Muscle layer of colon (tissue), 2 donors: ENCODE data around the gene VDR.

ENCODE experiments used
- H3K27ac ChIP-seq: one replicate; pipeline ENCODE4 v1.7.0; 2013; ENCODE audit warnings: low read depth, mild to moderate bottlenecking, low read length, moderate library complexity
- H3K27me3 ChIP-seq, 2 donors: one replicate each; pipeline ENCODE4 v1.7.0; 2013; ENCODE audit warnings: low read length in 2 of 2, mild to moderate bottlenecking in 2 of 2; ENCODE audit not compliant: insufficient read depth in 2 of 2, control insufficient read depth in 1 of 2
- H3K36me3 ChIP-seq: one replicate; pipeline ENCODE4 v1.7.0; 2013; ENCODE audit warnings: mild to moderate bottlenecking, low read length; ENCODE audit not compliant: insufficient read depth
- H3K4me1 ChIP-seq: one replicate; pipeline ENCODE4 v1.7.0; 2013; ENCODE audit warnings: mild to moderate bottlenecking, low read length; ENCODE audit not compliant: insufficient read depth
- H3K4me3 ChIP-seq, 2 donors: one replicate each; pipeline ENCODE4 v1.7.0; 2013; ENCODE audit warnings: low read length in 2 of 2, low read depth in 1 of 2, mild to moderate bottlenecking in 1 of 2, moderate library complexity in 1 of 2
- H3K9ac ChIP-seq: one replicate; pipeline ENCODE4 v1.7.0; 2013; ENCODE audit warnings: low read length
- H3K9me3 ChIP-seq: one replicate; pipeline ENCODE4 v1.7.0; 2013; ENCODE audit warnings: mild to moderate bottlenecking, low read length
- donor health status: abdominal sarcoma.
- donor health status: Adenocarcinoma of cecum.

VDR gene

DNA sequence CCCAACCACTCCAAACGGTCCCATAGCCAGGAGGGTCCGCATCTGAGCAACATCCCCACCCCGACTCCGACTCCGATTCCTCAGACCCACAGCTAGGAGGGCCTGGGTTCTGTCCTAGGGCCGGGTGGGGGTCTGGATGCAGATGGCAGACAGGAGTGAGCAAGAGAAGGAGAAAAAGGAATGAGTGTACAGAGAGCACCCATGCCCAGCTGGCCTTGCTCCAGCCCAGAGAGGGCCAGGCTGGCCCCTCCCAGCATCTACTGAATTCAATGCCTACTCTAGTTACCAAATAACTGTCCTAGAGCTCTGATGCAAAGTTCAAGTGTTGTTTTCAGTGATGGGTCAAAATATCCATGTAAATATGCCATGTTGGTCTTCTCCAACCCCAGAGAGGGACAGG lies 40.8 kb downstream of the VDR start:
- Histone ChIP-seq H3K4me3 (no peak overlapping the region), H3K9me3 (no peaks in the 10 kb centered on the region), H3K27me3 (no peaks in the 10 kb centered on the region), H3K4me1 (no peaks in the 10 kb centered on the region), H3K9ac (no peak overlapping the region), H3K36me3 (no peaks in the 10 kb centered on the region), H3K27ac (no peak overlapping the region)

DNA sequence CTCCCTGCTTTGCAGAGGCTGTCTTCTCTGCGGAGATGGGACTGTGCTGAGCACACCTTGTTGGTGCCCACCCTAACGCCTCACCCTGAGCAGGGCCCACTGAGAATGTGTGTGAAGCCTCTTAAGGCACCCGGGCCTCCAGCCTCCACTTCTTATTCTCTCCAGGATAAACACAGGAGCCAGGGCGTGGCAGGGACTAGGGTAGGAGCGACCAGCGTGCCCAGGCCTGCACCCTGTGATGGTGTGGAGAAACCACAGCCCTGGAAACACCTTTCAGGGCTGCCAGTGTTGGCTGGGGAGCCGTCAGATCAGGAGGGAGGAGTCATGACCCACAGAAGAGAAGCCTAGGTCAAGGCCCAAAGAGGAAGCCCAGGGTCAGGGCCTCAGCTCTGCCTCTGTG lies 41.3 kb downstream of the VDR start:
- H3K27ac ChIP-seq = no peak overlapping the region
- no peaks in the 10 kb centered on the region for H3K36me3 ChIP-seq
- H3K9me3 ChIP-seq = no peaks in the 10 kb centered on the region
- no peaks in the 10 kb centered on the region for H3K27me3 ChIP-seq
- H3K4me3 ChIP-seq = no peak overlapping the region
- no peaks in the 10 kb centered on the region for H3K4me1 ChIP-seq
- H3K9ac ChIP-seq = no peak overlapping the region

DNA sequence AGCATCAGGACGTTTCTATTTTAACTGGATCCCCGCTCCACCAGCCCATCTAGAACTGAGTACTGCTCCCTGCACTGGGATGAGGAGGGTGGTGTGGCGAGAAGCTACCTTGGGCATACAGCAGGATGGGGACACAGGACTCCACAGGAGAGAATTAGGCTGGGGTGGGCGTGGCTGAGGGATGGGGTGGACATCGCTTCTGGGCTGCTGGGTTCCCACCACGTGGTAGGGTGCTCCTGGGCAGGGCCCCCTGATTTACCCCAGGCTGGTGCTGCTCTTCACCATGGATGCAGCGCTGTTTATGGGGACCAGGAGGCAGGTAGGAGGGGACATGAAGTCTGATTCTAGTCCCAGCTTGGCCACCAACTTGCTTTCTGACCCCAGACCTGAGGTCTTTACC lies 41.9 kb downstream of the VDR start:
- Histone ChIP-seq H3K27ac (no peak overlapping the region), H3K36me3 (no peaks in the 10 kb centered on the region), H3K27me3 (no peaks in the 10 kb centered on the region), H3K9me3 (no peaks in the 10 kb centered on the region), H3K9ac (no peak overlapping the region), H3K4me1 (no peaks in the 10 kb centered on the region), H3K4me3 (no peak overlapping the region)

DNA sequence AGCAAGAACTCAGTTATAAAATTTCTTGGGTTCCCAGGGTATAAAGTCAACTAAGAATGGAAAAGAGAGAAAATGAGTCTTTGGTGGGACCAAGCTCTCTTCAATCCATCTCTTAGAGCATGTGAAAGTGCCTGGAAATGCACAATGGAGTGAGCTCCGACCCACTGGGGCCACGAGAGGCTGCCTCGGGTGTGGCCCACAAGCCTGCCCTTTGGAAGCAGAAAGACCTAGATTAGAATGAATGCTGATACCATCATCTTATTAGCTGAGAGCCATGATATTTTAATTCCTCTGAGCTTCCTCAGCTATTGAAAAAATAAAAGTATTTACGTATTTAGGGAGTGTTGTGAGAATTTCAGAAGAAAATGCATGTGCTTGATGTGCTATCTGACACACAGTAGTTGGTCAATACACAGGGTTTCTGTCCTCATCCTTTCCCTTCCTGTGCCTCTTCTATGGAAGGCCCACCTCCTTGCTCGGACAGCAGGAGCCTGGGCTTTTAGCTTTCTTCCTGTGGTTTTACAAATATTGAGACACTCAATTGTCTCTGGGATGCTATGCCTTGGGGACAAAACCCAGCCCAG lies 42.5 kb downstream of the VDR start:
- H3K36me3 ChIP-seq = no peaks in the 10 kb centered on the region
- H3K27me3 ChIP-seq = no peaks in the 10 kb centered on the region
- no peak overlapping the region for H3K9ac ChIP-seq
- H3K4me1 ChIP-seq = no peaks in the 10 kb centered on the region
- no peaks in the 10 kb centered on the region for H3K9me3 ChIP-seq
- no peak overlapping the region for H3K27ac ChIP-seq
- no peak overlapping the region for H3K4me3 ChIP-seq

DNA sequence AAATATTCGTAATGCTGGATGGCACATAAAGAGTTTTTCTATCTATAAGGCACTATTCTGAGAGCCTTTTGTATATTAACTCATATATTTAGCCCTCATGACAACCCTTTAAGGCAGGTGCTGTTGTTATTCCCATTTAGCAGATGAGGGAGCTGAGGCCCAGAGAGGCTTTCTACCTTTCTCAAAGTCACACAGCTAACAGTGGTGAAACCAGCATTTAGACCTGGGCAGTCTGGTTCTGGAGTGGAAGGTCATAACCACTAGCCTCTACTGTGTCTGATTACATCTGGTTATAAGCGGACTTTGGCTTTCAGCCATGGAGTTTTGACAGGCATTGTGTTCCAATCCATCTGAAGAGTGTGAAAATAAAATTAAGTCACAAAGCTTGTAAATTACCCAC lies 43.9 kb downstream of the VDR start:
- H3K27ac ChIP-seq = no peak overlapping the region
- H3K4me1 ChIP-seq = no peaks in the 10 kb centered on the region
- no peaks in the 10 kb centered on the region for H3K36me3 ChIP-seq
- no peak overlapping the region for H3K9ac ChIP-seq
- H3K9me3 ChIP-seq = no peaks in the 10 kb centered on the region
- no peaks in the 10 kb centered on the region for H3K27me3 ChIP-seq
- H3K4me3 ChIP-seq = no peak overlapping the region

DNA sequence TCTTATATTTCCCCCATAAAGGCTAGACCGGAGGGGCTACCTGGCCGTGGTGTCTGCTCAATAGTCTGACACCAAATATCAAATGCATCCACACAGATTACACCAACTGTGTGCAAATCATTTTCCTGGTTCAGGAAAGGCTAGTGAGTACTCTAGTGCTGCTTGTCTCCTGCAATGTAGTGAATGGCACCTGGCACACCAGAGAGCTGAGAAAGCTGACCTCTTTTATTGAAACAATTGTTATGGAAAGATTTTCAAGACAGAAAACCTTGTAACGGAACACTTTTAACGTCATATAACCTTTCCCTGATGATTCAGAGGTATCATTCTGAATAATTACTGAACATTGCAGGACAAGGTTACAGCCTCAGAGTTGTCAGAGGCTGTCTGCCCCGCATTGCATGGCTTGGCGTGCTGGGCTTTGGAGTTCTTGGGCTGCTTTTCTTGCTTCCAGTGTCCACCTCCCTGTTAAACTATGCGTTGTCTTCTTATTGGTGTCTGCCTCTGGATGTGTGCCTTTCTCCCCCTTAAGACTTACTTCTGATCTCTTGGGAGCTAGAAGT lies 44.4 kb downstream of the VDR start:
- H3K4me1 ChIP-seq = no peaks in the 10 kb centered on the region
- no peaks in the 10 kb centered on the region for H3K9me3 ChIP-seq
- no peak overlapping the region for H3K9ac ChIP-seq
- H3K27ac ChIP-seq = no peak overlapping the region
- H3K4me3 ChIP-seq = no peak overlapping the region
- no peaks in the 10 kb centered on the region for H3K27me3 ChIP-seq
- H3K36me3 ChIP-seq = no peaks in the 10 kb centered on the region

DNA sequence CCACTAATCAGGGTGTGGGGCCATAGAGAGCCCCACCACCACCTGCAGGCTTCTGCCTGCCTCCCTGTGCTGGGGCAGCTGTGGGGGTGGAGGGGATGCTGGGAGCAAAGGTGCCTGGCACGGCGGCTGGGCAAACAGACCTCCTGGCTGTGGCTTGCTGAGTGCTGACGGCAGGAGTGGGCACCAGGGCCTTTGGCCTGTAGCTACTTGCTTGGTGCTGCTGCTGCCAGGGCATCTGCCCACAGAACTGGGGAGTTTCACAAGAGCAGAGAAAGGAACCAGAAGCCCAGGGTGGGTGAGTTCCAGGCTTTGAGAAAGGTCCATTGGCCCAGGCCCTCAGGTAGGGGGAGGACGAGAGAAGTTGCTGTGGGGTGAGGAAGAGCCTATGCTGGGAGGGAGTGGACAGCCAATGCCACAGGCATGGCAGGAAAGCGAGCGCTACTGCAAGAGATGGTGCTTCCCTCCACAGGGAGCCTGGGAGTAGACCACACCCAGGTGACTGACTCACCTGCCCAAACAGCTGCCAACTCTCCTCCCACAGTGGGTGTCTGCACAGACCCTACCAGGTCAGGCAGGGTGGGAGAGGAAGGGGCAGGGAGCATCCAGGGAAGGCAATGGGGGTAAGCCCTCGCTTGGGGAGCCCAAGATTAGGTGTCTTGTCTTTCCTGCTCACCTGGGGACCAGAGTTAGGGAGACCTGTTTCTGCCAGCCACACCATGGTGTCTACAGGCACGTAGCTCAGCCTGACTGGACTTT lies 46.1 kb downstream of the VDR start:
- Histone ChIP-seq H3K4me3 (no peak overlapping the region), H3K9ac (no peak overlapping the region), H3K9me3 (no peaks in the 10 kb centered on the region), H3K27me3 (no peaks in the 10 kb centered on the region), H3K36me3 (no peaks in the 10 kb centered on the region), H3K27ac (no peak overlapping the region), H3K4me1 (no peaks in the 10 kb centered on the region)

DNA sequence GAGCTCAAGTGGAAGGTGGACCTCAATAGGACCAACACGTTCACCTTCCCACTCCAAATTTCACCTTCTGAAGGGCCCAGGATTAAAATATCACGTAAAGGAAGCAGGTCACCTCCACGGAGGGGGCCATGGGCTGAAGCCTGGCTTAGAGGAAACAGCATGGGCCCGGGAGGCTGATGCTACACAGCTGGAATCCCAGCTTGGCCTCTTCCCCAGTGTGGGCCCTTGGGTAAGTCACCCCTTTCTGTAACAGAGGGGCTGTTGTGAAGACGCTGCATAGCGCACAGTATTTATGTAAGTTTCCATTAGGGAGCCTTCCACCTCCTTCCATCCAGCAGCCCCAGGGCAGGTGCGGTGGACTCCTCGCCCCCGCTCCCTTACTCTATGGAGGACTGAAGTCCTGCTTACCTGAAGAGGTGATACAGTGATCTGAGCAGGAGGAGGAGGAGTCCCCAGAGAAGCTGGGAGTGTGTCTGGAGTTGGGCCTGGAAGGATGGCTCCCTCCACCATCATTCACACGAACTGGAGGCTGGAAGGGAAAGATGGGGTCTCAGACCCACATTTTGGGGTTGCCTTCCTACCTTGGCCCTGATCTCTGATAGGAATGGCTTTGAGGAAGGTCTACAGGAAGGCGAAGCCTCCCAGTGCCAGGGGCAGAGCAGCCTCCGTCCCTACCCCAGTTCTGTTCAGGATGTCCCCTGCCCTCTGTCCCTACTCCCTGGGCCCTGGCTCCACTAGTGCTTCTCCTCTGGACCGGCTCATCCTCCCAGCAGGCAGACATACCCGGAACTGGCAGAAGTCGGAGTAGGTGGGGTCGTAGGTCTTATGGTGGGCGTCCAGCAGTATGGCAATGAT lies 47.8 kb downstream of the VDR start:
- H3K36me3 ChIP-seq = no peaks in the 10 kb centered on the region

DNA sequence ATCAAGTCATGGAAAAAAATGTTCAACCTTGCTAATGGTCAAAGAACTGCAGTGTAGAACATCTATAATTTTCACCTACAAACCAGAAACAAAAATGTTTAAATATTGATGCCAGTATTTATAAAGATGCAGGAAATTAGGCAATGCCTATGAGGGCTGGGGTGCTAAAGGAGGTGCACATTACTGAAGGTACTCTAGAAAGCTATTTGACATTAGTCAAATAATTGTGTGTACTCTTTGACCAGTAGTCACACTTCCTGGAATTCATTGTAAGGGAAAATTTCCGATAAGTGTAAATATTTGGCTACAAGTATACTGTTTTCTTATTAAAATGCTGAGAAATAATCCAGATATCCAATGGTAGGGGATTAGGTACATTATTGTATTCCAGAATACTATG lies 48.7 kb downstream of the VDR start:
- H3K4me1 ChIP-seq = no peaks in the 10 kb centered on the region
- no peaks in the 10 kb centered on the region for H3K36me3 ChIP-seq
- no peak overlapping the region for H3K27ac ChIP-seq

More for the DNA sequence above, 47.8 kb downstream of the VDR start:
- no peaks in the 10 kb centered on the region for H3K27me3 ChIP-seq
- no peaks in the 10 kb centered on the region for H3K4me1 ChIP-seq
- no peak overlapping the region for H3K9ac ChIP-seq
- no peak overlapping the region for H3K27ac ChIP-seq
- no peak overlapping the region for H3K4me3 ChIP-seq
- H3K9me3 ChIP-seq = no peaks in the 10 kb centered on the region

DNA sequence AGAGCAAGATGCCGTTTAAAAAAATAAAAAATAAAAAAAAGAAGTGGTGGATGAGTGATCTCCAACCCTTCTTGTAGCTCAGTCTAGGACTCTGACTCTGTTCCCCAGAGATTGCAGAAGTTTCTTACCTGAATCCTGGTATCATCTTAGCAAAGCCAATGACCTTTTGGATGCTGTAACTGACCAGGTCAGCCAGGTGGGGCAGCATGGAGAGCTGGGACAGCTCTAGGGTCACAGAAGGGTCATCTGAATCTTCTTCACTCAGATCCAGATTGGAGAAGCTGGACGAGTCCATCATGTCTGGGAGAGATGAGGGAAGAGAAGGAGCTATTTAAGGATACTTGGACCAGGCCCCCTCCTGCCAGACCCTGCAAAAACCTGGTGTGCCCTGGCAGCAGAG lies 49.3 kb downstream of the VDR start:
- no peaks in the 10 kb centered on the region for H3K27me3 ChIP-seq
- H3K9me3 ChIP-seq = no peaks in the 10 kb centered on the region
- H3K4me1 ChIP-seq = no peaks in the 10 kb centered on the region
- H3K4me3 ChIP-seq = no peak overlapping the region
- H3K9ac ChIP-seq = no peak overlapping the region
- H3K36me3 ChIP-seq = no peaks in the 10 kb centered on the region
- H3K27ac ChIP-seq = no peak overlapping the region

More for the DNA sequence above, 48.7 kb downstream of the VDR start:
- Histone ChIP-seq H3K4me3 (no peak overlapping the region), H3K27me3 (no peaks in the 10 kb centered on the region), H3K9me3 (no peaks in the 10 kb centered on the region), H3K9ac (no peak overlapping the region)

DNA sequence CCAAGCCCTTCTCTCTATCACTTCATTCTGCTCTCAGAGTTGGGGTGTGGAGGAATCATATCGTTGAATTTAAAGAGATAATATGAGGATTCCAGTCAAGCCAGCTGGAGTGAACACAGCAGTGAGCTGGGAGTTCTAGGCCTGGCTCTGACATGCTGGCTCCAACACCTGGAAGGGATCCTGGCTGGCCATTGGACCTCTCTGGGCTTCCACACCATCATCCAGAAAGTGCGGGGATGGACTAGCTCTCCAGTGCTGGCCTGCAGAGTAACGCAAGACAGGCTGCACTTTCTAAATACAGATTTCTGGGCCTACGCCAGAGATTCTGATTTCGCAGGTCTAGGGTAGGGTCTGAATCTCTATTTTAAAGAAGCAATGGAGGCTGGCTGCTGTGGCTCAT lies 50.3 kb downstream of the VDR start:
- Histone ChIP-seq H3K36me3 (no peaks in the 10 kb centered on the region), H3K4me1 (no peaks in the 10 kb centered on the region), H3K27ac (no peak overlapping the region)

More for the DNA sequence above, 50.3 kb downstream of the VDR start:
- Histone ChIP-seq H3K9ac (no peak overlapping the region), H3K4me3 (no peak overlapping the region), H3K9me3 (no peaks in the 10 kb centered on the region), H3K27me3 (no peaks in the 10 kb centered on the region)
